OCI-LY1 (cell line): ENCODE data around the gene GPR176.

Experiments used
- H2AFZ ChIP-seq: fragments of 200-600 bp; sonication (generic), shearing (Covaris generic); 2 replicates; pipeline ENCODE4 v1.6.0; 2014; ENCODE audit warnings: antibody characterized with exemption, mild to moderate bottlenecking, low read length
- H3F3A ChIP-seq: fragments of 200-600 bp; sonication (generic), shearing (Covaris generic); 2 replicates; pipeline ENCODE4 v1.6.0; 2014; ENCODE audit warnings: mild to moderate bottlenecking, antibody characterized with exemption, low read length, moderate library complexity; ENCODE audit not compliant: insufficient read depth
- H3K27ac ChIP-seq: fragments of 200-600 bp; sonication (generic); 2 replicates; pipeline ENCODE4 v1.5.1; 2014; ENCODE audit warnings: low read length, mixed run types, mild to moderate bottlenecking, low read depth; ENCODE audit not compliant: poor library complexity, severe bottlenecking
- H3K27me3 ChIP-seq: fragments of 200-600 bp; sonication (generic); 2 replicates; pipeline ENCODE4 v1.6.0; 2014; ENCODE audit warnings: antibody characterized with exemption, mild to moderate bottlenecking, low read length, moderate library complexity; ENCODE audit not compliant: insufficient read depth
- H3K36me3 ChIP-seq: fragments of 200-600 bp; sonication (generic); 2 replicates; pipeline ENCODE4 v1.6.1; 2014; ENCODE audit warnings: mild to moderate bottlenecking, antibody characterized with exemption, low read length, moderate library complexity, mixed read lengths; ENCODE audit not compliant: insufficient read depth
- H3K4me1 ChIP-seq: fragments of 200-600 bp; sonication (generic); 2 replicates; pipeline ENCODE4 v1.5.1; 2014; ENCODE audit warnings: mild to moderate bottlenecking, low read length, moderate library complexity; ENCODE audit not compliant: insufficient read depth, severe bottlenecking
- H3K4me2 ChIP-seq: fragments of 200-600 bp; sonication (generic), shearing (Covaris generic); 2 replicates; pipeline ENCODE4 v1.6.1; 2014; ENCODE audit warnings: low read length
- H3K4me3 ChIP-seq: fragments of 200-600 bp; sonication (generic); 2 replicates; pipeline ENCODE4 v1.5.1; 2014; ENCODE audit warnings: low read length, low read depth, mild to moderate bottlenecking, mixed read lengths; ENCODE audit not compliant: poor library complexity, severe bottlenecking
- H3K79me2 ChIP-seq: fragments of 200-600 bp; shearing (Covaris generic); 2 replicates; pipeline ENCODE4 v1.6.1; 2016; ENCODE audit warnings: mixed run types, low read length, mixed read lengths; ENCODE audit not compliant: insufficient read depth
- H3K9ac ChIP-seq: fragments of 200-600 bp; sonication (generic), shearing (Covaris generic); 2 replicates; pipeline ENCODE4 v1.6.1; 2014; ENCODE audit warnings: mild to moderate bottlenecking, low read length, mixed read lengths
- H3K9me2 ChIP-seq: fragments of 200-600 bp; sonication (generic), shearing (Covaris generic); 2 replicates; pipeline ENCODE4 v1.6.1; 2014; ENCODE audit warnings: low read depth, mild to moderate bottlenecking, low read length, mixed read lengths
- H3K9me3 ChIP-seq: fragments of 200-600 bp; shearing (Covaris generic); 2 replicates; pipeline ENCODE4 v1.6.1; 2014; ENCODE audit warnings: low read length, mixed read lengths
- H4K20me1 ChIP-seq: fragments of 200-600 bp; sonication (generic), shearing (Covaris generic); 2 replicates; pipeline ENCODE4 v1.6.0; 2016; ENCODE audit warnings: mild to moderate bottlenecking, low read length; ENCODE audit not compliant: insufficient read depth
- EZH2 ChIP-seq: fragments of 200-600 bp; sonication (generic), shearing (Covaris generic); IDR thresholded peaks from 2 replicates; pipeline ENCODE4 v1.8.0; 2017; ENCODE audit warnings: borderline replicate concordance, mixed run types, mild to moderate bottlenecking, antibody characterized with exemption, low read length, moderate library complexity, mixed read lengths
- TF ChIP-seq, protein P1 (sequence below): fragments of 200-600 bp; sonication (generic), shearing (Covaris generic); IDR thresholded peaks from 2 replicates; pipeline ENCODE4 v1.5.1; 2017; ENCODE audit warnings: mild to moderate bottlenecking, antibody characterized with exemption, low read length, moderate library complexity, mixed read lengths

The GPR176 gene

DNA sequence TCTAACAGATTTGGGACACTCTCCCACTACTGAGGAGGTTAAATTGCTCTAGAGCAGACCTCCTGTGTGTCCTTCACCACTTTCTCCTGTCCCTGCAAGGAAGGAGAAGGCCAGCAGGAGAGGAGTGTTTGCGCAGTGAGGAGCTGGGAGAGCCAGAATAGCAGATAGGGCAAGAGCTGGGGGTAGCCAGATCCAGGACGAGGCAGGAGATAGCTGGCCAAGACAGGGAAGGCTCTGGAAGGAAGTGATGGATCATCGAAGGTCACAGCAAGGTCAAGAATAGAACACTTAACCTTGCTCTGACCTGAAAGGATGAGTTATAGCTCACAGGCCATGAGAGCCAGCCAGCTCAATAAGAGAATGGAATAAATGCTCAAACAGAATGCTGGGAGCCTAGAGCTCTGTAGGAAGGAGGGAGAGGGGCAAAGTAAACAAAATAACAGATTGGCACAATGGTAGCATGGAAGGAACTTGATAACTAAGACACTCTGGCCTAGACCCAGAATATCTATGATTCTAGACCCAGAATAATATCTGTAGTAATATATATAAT lies 99.9 kb downstream of the GPR176 start:
- no peak overlapping the region for H3K9ac ChIP-seq
- H3K79me2 ChIP-seq: no peaks in the 10 kb centered on the region
- no peak overlapping the region for H3K27ac ChIP-seq
- H3K9me3 ChIP-seq: no peaks in the 10 kb centered on the region
- H4K20me1 ChIP-seq: no peaks in the 10 kb centered on the region
- no peaks in the 10 kb centered on the region for H3K27me3 ChIP-seq
- no peak for TF ChIP-seq EZH2
- TF ChIP-seq, protein P1, sequence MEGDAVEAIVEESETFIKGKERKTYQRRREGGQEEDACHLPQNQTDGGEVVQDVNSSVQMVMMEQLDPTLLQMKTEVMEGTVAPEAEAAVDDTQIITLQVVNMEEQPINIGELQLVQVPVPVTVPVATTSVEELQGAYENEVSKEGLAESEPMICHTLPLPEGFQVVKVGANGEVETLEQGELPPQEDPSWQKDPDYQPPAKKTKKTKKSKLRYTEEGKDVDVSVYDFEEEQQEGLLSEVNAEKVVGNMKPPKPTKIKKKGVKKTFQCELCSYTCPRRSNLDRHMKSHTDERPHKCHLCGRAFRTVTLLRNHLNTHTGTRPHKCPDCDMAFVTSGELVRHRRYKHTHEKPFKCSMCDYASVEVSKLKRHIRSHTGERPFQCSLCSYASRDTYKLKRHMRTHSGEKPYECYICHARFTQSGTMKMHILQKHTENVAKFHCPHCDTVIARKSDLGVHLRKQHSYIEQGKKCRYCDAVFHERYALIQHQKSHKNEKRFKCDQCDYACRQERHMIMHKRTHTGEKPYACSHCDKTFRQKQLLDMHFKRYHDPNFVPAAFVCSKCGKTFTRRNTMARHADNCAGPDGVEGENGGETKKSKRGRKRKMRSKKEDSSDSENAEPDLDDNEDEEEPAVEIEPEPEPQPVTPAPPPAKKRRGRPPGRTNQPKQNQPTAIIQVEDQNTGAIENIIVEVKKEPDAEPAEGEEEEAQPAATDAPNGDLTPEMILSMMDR: no peak
- H3K36me3 ChIP-seq: no peaks in the 10 kb centered on the region
- no peaks in the 10 kb centered on the region for H3F3A ChIP-seq
- no peak overlapping the region for H2AFZ ChIP-seq
- H3K9me2 ChIP-seq: no peaks in the 10 kb centered on the region
- H3K4me1 ChIP-seq: no peaks in the 10 kb centered on the region
- H3K4me3 ChIP-seq: no peak overlapping the region
- H3K4me2 ChIP-seq: no peak overlapping the region

DNA sequence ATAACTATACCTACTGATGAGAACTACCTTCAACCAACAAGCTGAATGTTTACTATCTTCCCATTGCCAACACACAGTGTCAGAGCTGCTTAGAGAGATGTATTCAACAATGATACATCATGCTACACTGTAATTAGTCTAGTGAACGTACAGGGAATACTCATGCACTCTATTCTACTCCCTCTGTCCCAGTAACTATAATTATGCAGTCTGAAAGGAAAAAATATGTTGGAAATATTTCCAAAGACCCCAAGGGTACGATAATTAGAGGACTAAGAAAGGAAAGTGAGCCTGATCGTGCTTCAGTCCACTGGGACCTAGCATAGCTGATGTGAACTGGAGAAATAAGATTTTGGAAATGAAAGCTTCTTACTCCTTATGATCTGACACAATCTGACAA lies 100.5 kb downstream of the GPR176 start:
- Histone ChIP-seq H3K36me3 (no peaks in the 10 kb centered on the region), H3K9ac (no peak overlapping the region), H2AFZ (no peak overlapping the region), H3K27ac (no peak overlapping the region), H3K4me2 (no peak overlapping the region), H3K4me3 (no peak overlapping the region), H3K9me2 (no peaks in the 10 kb centered on the region), H3K9me3 (no peaks in the 10 kb centered on the region), H4K20me1 (no peaks in the 10 kb centered on the region), H3F3A (no peaks in the 10 kb centered on the region), H3K79me2 (no peaks in the 10 kb centered on the region), H3K4me1 (no peaks in the 10 kb centered on the region), H3K27me3 (no peaks in the 10 kb centered on the region)
- TF ChIP-seq, protein P1: no peak
- TF ChIP-seq EZH2: no peak

DNA sequence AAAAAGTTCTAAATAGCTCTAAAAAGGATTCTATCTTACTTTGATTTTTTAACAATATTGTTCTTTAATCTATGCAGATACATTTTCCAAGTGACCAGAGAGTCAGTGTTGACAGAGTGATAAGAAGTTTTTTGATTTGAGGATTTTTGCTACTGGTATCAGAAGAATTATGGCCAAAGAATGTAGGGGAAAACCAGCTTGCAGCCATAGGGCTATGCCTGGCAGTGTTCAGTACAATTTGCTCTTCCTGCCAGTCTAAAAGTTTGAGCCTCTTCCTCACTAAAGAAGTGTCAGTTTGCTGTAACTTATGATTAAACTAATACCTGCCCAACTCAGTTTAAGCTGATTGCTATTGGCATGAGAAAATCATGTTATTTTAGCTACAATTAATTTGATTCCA lies 102.2 kb downstream of the GPR176 start:
- no peaks in the 10 kb centered on the region for H3K27me3 ChIP-seq
- no peaks in the 10 kb centered on the region for H3K36me3 ChIP-seq
- H3K9me2 ChIP-seq: no peaks in the 10 kb centered on the region
- no peak overlapping the region for H3K9ac ChIP-seq
- H3K27ac ChIP-seq: no peak overlapping the region
- no peaks in the 10 kb centered on the region for H4K20me1 ChIP-seq
- no peak overlapping the region for H3K4me3 ChIP-seq
- no peak overlapping the region for H2AFZ ChIP-seq
- H3K4me2 ChIP-seq: no peak overlapping the region
- no peaks in the 10 kb centered on the region for H3F3A ChIP-seq
- no peak for TF ChIP-seq EZH2
- TF ChIP-seq, protein P1: no peak
- H3K4me1 ChIP-seq: no peaks in the 10 kb centered on the region
- H3K79me2 ChIP-seq: no peaks in the 10 kb centered on the region
- H3K9me3 ChIP-seq: no peaks in the 10 kb centered on the region
